H7 (cell line): ENCODE data around the gene DDB1. TPM values are rescaled to one million over a fixed set of nuclear protein-coding genes. Genes with fewer than 3 reads are reported as not detected.

Source experiments
- DNase-seq: peaks from one replicate; pipeline ENCODE4 v3.0.0; 2012
- H3K27me3 ChIP-seq: 2 replicates; pipeline ENCODE4 v1.6.0; 2011; ENCODE audit warnings: mild to moderate bottlenecking, low read length; ENCODE audit not compliant: control insufficient read depth, insufficient read depth
- H3K36me3 ChIP-seq: replicated peaks from 2 replicates; pipeline ENCODE4 v1.5.1; 2011; ENCODE audit warnings: low read length; ENCODE audit not compliant: control insufficient read depth, insufficient read depth
- H3K4me3 ChIP-seq: 2 replicates; pipeline ENCODE4 v1.5.1; 2011; ENCODE audit warnings: low read depth, mild to moderate bottlenecking, control low read depth, low read length, moderate library complexity; ENCODE audit not compliant: insufficient read depth
- total RNA-seq: library from RNA; depleted of rRNA; stranded (reverse); fragments of >200 nt; shearing (Covaris generic); gene quantifications from 2 replicates; pipeline ENCODE4 v1.2.3, GENCODE V29; 2014

The DDB1 gene
- total RNA-seq, 1 experiment from 2014 or later: 256 TPM

DNA sequence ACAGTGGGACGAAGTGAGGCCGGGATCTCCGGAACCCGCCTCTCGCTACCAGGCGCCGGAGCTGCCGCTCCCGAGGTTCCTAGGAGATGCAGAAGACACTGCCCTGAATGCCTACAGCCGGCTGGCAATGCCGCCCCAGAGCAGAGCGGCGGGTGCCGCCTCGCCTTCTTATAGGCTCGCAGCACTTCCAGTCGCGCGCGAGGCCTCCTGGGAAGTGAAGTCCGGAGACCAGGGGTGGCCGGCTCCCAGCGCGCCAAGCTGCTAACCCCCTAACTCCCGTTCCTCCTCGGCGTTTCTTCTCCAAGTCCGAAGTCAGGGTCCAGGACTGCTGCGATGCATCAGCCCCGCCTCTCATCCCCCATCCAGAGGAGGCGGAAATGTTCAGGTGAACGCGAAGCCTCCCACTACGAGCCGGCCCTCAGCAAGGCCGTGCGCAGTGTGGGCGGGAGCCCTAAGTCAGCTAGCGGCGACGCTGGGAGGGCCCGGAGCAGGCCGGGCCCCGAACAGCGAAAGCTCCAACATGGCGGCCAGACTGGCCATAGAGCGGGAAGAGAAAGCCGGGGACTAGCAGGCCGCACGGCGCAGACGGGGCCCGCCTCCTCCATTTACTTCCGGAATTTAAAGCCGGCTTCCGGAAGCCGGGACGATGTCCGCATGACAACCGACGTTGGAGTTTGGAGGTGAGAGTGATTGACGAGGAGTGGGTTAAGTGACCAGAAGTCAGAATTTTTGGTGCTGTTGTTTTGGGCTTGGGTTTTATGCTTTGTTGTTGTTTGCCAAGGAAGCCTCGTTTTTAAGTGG, 29.0 kb upstream of the DDB1 start, which contains the start of the genes CYB561A3 and TMEM138:
Gene CYB561A3, minus strand, starts transcription at position 142 of the 801 bp plus-strand sequence. CDS start 5,169 bp downstream, outside the sequence.
Gene TMEM138, plus strand, starts transcription at position 634 of the 801 bp plus-strand sequence. CDS start 2,017 bp downstream, outside the sequence.
- peak; percentile 98 for DNase-seq
- Histone ChIP-seq H3K4me3 (peak within 1 kb of the TSS; percentile 93), H3K27me3 (no peaks in the 10 kb centered on the region), H3K36me3 (peaks cover 19% of the 10 kb centered on the region)

DNA sequence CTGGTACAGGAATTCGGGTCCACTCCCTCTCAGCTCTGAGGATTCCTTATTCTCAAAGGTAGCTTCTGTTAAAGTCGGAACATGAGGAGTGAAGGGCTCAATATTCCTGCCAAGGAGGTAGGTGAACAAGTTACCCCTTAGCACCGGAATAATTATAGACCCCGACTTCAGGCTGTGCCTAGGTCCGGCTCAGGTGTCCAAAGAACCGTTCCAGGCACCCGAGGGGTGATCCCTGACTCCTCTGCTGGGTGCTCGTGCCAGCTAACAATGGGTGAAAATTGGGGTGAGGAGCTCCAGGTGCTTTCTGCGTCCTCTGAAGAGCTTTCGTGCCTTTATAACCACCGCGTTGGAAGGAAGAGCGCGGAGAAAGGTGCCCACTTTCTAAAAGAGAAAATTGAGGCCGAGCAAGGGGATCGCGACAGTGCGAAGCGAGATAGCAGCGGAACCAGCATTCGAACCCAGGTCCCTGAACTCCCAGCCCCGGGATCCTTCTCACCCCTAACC, 28.4 kb upstream of the DDB1 start:
- peak overlapping the region; percentile 93 for H3K4me3 ChIP-seq
- peaks cover 14% of the 10 kb centered on the region for H3K36me3 ChIP-seq
- H3K27me3 ChIP-seq: no peaks in the 10 kb centered on the region
- DNase-seq: no peak

DNA sequence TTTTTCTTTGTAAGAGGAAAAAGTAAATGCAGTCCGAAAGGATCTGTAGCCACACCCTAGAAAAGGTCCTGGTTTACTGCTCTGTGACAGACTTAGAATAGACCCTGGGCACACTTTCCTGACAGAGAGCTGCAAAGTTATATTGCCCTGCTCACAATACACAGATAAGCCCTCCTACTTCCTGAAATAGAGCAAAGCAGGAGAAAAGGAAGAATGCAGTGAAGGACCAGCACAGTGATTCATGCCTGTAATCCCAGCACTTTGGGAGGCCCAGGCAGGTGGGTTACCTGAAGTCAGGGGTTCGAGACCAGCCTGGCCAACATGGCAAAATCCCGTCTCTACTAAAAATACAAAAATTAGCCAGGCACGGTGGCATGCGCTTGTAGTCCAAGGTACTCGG, 26.6 kb upstream of the DDB1 start:
- Histone ChIP-seq H3K36me3 (peaks cover 6% of the 10 kb centered on the region), H3K4me3 (no peak overlapping the region), H3K27me3 (no peaks in the 10 kb centered on the region)
- no peak for DNase-seq

DNA sequence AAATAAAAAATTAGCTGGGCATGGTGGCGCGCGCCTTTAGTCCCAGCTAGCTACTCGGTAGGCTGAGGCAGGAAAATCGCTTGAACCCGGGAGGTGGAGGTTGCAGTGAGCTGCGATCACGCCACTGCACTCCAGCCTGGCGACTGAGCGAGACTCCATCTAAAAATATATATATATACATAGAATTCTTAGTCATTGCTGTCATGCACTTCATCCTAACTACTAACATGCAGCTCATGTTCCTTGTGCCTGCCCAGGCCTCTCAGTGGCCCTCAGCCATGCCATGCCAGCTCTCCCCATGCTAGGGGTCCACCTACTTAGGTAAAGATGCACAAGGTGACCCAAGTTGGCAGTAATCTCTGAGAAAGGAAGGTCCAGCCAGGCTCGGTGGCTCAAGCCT, 25.7 kb upstream of the DDB1 start:
- no peak overlapping the region for H3K4me3 ChIP-seq
- no peaks in the 10 kb centered on the region for H3K27me3 ChIP-seq
- DNase-seq: no peak
- H3K36me3 ChIP-seq: peaks cover 1% of the 10 kb centered on the region; the same call in 1 of the 2 replicates

DNA sequence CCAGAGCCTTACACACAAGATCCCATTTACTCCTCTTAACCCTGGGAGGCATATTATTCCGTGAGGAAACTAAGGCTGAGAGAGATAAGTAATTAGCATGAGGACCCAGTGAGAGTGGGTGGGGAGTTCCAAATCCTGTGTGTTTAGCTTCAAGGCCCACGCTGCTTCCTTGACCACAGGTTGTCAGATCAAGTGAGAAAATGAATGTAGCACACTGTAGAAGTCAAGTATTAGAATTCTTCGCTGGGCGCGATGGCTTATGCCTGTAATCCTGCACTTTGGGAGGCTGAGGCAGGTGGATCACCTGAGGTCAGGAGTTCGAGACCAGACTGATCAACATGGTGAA, 25.0 kb upstream of the DDB1 start:
- H3K36me3 ChIP-seq: no peaks in the 10 kb centered on the region
- H3K27me3 ChIP-seq: no peaks in the 10 kb centered on the region
- DNase-seq: no peak
- H3K4me3 ChIP-seq: no peak overlapping the region

DNA sequence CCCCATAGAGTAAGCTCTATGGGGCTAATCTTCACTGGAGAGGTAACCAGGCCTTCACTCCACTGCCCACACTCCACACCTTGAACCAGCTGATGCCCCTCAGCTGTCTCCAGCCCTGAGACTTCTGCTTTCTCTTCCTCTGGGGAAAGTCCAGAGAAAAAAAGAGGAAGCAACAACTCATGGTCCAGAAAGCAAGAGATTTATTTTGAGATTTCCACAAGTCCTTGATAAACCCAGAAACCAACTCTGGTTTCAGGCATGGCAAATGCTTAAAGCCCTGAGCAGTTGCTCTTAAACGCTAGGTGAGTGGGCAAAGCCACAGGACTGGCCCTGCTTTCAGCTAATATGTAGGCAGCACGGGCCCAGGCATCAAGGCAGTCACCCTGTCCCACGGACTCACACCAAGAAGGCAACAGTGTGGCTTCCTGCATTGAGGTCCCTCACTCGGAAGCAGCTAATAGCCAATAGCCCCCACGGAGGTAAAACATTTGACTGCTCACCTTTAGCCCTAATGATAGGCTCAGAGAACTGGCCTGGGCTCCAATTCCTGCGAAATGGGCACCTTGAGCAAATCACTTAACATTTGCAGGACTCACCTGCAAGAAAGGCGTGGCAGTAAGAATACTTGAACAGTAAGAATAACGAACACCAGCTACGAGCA, 24.5 kb upstream of the DDB1 start:
- H3K27me3 ChIP-seq: no peaks in the 10 kb centered on the region
- no peaks in the 10 kb centered on the region for H3K36me3 ChIP-seq
- H3K4me3 ChIP-seq: no peak overlapping the region
- DNase-seq: no peak

DNA sequence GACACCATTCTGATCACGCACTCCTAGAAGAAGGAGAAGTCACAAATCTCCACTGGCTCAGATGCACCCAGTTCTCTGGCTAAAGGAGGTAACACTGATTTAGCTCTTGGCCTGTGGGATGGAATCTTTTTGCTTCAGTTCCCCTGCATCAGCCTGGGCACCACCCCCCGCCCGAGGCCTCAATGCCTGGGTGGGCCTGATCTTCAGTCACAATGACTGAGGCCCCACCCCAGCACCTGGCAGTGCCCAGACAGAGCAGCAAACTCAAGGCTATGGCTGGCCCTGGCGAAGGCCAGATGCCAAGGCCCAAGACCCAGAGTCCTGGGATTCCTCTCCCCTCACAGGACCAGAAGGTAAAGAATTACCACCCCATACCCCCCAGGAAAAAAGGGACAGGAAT, 23.8 kb upstream of the DDB1 start:
- Histone ChIP-seq H3K27me3 (no peaks in the 10 kb centered on the region), H3K4me3 (no peak overlapping the region), H3K36me3 (no peaks in the 10 kb centered on the region)
- no peak for DNase-seq

DNA sequence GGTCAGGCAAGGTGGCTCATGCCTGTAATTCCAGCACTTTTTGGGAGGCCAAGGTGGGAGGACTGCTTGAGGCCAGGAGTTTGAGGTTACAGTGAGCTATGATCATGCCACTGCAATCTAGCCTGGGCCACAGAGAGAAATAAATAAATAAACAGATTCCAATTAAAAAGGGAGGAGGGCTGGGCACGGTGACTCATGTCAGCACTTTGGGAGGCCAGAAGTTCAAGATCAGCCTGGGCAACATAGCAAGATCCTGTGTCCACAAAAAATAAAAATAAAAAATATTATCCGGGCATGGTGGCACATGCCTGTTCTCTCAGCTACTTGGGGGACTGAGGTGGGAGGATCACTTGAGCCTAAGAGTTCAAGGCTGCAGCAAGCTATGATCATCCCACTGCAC, 21.3 kb upstream of the DDB1 start:
- DNase-seq: no peak
- H3K4me3 ChIP-seq: no peak overlapping the region
- no peaks in the 10 kb centered on the region; the same call in 1 of the 2 replicates for H3K36me3 ChIP-seq
- no peaks in the 10 kb centered on the region for H3K27me3 ChIP-seq

DNA sequence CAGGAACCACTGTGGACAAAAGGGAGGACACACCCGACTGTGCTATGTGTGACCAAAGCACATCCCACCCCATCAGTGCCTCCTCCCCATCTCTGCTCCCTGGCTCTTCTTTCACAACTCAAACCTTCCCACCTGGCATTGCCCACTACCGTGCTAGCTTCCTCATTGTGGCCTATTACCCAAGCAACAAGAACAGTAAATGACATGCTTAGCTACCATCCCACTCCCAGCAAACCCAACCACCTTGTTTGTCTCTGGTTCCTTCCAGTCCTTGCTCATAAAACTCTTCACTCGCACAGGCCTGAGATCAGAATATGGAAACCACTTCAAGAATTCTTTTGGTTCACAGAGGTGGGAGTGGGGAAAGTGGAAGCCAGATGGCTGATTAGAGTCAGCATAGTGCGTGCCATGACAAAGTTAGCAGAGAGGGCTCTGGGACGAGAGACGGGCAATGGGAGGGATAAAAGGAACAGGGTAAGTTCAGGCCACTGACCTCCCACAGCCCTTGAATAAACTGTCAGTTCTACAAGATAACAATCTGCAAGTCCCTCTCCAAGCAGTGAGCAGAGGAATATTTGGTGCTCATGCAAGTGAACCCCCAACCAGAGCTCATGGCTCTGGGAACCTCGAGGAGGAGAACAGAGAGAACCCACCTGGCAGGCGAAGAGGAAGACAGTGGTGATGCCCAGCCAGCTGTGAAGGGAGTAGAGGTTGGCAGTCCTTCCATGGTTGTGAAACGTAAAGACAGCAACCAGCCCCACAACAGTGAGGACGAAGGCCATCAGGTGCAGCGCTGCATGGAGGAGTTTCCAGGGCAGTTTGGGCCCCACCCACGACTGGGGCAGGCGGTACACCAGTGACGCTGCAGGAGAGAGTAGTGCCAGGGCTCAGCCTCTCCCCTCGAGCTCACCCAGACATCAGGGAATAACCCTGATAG, 20.5 kb upstream of the DDB1 start:
- no peak for DNase-seq
- Histone ChIP-seq H3K4me3 (no peak overlapping the region), H3K27me3 (no peaks in the 10 kb centered on the region), H3K36me3 (no peaks in the 10 kb centered on the region; the same call in 1 of the 2 replicates)

DNA sequence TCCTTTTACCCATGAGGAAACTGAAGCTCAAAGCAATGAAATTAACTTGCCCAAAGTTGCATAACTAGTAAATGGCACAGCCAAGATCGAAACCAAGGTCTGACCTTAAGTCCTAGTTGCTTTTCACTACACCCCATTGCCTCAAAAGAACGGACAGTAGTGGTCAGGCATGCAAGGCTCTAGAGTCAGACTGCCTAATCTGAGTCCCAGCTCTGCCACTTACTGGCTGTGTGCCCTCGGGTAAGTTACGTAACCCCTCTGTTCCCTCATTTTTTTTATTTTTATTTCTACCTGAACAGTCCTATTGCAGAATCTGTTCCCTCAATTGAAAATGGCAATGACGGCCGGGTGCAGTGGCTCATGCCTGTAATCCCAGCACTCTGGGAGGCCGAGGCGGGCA, 19.1 kb upstream of the DDB1 start:
- DNase-seq: no peak
- no peak overlapping the region for H3K4me3 ChIP-seq
- no peaks in the 10 kb centered on the region; the same call in 1 of the 2 replicates for H3K36me3 ChIP-seq
- H3K27me3 ChIP-seq: no peaks in the 10 kb centered on the region

DNA sequence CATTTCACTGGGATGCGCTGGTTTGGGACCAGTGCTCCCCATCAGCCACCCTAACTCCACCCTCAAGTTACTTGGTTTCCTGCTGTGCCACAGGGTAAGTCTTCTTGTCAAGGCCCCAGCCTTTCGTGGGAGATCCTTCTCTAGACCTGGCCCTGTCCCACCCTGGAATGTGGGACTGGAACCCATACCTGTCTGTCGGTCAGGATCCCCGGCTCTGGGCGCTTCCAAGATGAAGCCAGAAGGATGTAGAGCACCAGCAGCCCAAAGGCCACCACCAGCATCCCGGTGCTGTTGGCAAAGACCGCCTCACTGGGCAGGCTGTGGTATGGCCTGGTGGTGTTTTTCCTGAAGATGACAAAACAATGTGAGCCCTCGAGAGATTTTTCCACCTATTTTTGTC, 17.9 kb upstream of the DDB1 start:
- no peaks in the 10 kb centered on the region for H3K27me3 ChIP-seq
- H3K36me3 ChIP-seq: no peaks in the 10 kb centered on the region; the same call in none of the 2 replicates
- DNase-seq: no peak
- no peak overlapping the region for H3K4me3 ChIP-seq

DNA sequence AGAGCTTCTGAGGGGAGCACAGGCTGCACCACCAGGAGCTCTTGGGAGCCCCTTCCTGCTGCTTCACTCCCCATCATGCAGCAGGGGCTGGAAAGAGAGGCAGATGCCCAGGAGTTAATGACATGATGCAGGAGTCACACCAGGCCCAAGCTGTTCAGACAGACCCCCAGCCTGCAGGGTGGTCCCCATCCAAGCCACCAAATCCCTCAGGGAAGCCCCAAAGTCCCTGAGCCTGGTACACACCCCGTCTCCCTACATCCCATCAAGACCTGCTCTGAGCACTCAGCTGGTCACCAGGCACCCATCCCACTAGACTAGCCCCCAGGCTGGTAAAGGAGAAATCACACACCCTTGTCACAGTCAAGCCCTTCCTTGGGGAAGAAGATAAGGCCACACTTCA, 17.4 kb upstream of the DDB1 start:
- H3K4me3 ChIP-seq: no peak overlapping the region
- no peaks in the 10 kb centered on the region for H3K27me3 ChIP-seq
- no peaks in the 10 kb centered on the region; the same call in none of the 2 replicates for H3K36me3 ChIP-seq
- no peak for DNase-seq

DNA sequence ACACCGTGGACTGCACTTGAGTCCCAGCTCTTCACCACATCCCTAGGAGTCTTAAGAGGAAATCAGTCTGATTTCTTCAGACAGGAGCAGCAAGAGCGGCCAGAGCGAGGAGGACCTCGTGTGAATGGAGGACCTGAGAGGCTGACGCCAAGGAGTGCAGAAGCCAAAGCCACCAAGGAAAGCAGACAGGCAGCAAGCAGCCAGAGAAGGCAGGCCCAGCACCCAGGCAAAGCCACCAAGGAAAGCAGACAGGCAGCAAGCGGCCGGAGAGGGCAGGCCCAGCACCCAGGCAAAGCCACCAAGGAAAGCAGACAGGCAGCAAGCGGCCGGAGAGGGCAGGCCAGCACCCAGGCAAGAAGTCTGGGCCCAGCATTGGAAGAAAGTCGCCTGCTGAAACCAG, 17.0 kb upstream of the DDB1 start:
- H3K36me3 ChIP-seq: no peaks in the 10 kb centered on the region; the same call in none of the 2 replicates
- no peak for DNase-seq
- no peaks in the 10 kb centered on the region for H3K27me3 ChIP-seq
- H3K4me3 ChIP-seq: no peak overlapping the region

DNA sequence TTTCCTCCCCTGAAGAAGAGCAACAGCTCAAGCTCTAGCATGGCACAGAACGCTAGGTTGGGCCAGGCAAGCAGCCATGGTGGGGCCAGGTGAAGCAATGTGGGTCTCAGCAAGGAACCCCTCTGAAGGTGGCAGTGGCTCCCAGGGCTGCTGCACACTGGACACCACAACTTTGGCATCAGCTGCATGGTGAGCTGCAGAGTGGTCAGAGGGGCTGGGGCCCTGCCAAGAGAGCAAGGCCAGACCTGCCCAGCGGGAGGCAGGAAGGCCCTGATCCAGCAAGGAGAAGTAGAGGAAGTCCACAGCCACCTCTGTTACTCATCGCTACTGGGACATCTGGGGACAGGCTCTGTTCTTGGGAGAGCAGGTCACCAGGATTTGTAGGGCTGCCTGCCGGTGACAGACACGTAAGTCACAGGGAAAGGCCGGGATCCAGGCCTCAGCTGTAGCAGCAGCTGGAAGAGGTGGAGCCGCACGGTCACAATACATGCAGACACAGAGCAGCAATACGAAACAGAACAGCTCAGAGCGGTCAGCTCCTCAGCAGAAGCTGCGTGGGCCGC, 16.4 kb upstream of the DDB1 start:
- no peak for DNase-seq
- H3K27me3 ChIP-seq: no peaks in the 10 kb centered on the region
- no peaks in the 10 kb centered on the region; the same call in none of the 2 replicates for H3K36me3 ChIP-seq
- no peak overlapping the region for H3K4me3 ChIP-seq
